ENCODE measurements around the gene MYO19.
"Not testable (repeated sequence)": the region's sequence is repeated elsewhere in the genome, so short reads cannot be mapped to it uniquely, and the experiment has no call there.

The MYO19 gene

GRCh38 chr17:36532435-36532975 is 2.2 kb downstream of the MYO19 start:
- no peak for DNase-seq

- DNase-seq, result no peak
Observed at GRCh38 chr17:36529121-36529520, 5.5 kb downstream of the MYO19 start.

- DNase-seq, result no peak
Observed at GRCh38 chr17:36527621-36528250, 6.9 kb downstream of the MYO19 start.

- DNase-seq, result no peak
Observed at GRCh38 chr17:36525888-36526287, 8.8 kb downstream of the MYO19 start.

GRCh38 chr17:36525113-36525512 is 9.6 kb downstream of the MYO19 start:
- DNase-seq, result no peak

GRCh38 chr17:36524428-36524876 is 10.2 kb downstream of the MYO19 start:
- DNase-seq, result no peak

GRCh38 chr17:36523113-36523512 is 11.6 kb downstream of the MYO19 start:
- DNase-seq, result no peak

GRCh38 chr17:36515837-36516236 is 18.8 kb downstream of the MYO19 start:
- DNase-seq, result no peak

GRCh38 chr17:36514856-36515255 is 19.8 kb downstream of the MYO19 start:
- no peak for DNase-seq

- no peak for DNase-seq
Observed at GRCh38 chr17:36512641-36513040, 22.0 kb downstream of the MYO19 start.

GRCh38 chr17:36511216-36511615 is 23.5 kb downstream of the MYO19 start:
- no peak for DNase-seq

- no peak for DNase-seq
Observed at GRCh38 chr17:36510636-36511035, 24.0 kb downstream of the MYO19 start.

- DNase-seq, result no peak
Observed at GRCh38 chr17:36509272-36509985, 25.2 kb downstream of the MYO19 start.

- DNase-seq, result not testable (repeated sequence)
Observed at GRCh38 chr17:36508439-36508838, 26.2 kb downstream of the MYO19 start.

- no peak for DNase-seq
Observed at GRCh38 chr17:36507266-36507665, 27.4 kb downstream of the MYO19 start.

GRCh38 chr17:36506831-36507230 is 27.8 kb downstream of the MYO19 start:
- no peak for DNase-seq

GRCh38 chr17:36506249-36506826 is 28.3 kb downstream of the MYO19 start:
- DNase-seq, result no peak

GRCh38 chr17:36505171-36505570 is 29.5 kb downstream of the MYO19 start:
- DNase-seq, result no peak

GRCh38 chr17:36504156-36504545 is 30.5 kb downstream of the MYO19 start:
- no peak for DNase-seq

- DNase-seq, result no peak
Observed at GRCh38 chr17:36503456-36504155, 31.1 kb downstream of the MYO19 start.

GRCh38 chr17:36501963-36502362 is 32.7 kb downstream of the MYO19 start:
- DNase-seq, result no peak

- DNase-seq, result no peak
Observed at GRCh38 chr17:36501351-36501750, 33.3 kb downstream of the MYO19 start.

GRCh38 chr17:36500745-36501225 is 33.9 kb downstream of the MYO19 start:
- DNase-seq, result no peak
